Measurements from ENCODE around the gene PFDN2. TPM values are rescaled to one million over a fixed set of nuclear protein-coding genes. Genes with fewer than 3 reads are reported as not detected.

PFDN2 gene
- total and polyA plus RNA-seq, 2 donors (not counting 3 experiments of a cell fraction or from before 2014, with no cell fraction given) = 104 to 157 TPM

DNA sequence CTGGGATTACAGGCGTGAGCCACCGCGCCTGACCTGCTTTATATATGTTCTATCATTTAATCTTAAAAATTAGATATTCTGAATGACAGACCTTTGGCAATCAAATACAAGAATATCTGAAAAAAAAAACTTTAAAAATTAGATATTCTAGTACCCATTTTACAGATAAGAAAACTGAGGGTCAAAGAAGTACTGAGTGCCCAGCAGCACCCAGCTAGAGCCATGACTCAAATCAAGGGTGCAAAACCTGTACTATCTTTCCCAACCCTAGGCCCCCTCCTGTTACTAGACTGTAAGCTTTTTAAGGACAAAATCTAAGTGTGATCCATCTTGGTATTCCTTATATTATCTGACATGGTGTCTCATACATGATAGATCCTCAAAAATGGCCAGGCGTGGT lies 56.4 kb downstream of the PFDN2 start:
- TF ChIP-seq MYC (IDR thresholded peaks at IDR 0.05; ENCODE audit: low read depth, low read length) = no peak
- TF ChIP-seq CTCF (IDR thresholded peaks at IDR 0.05; ENCODE audit: extremely low read depth in 1 of 2, insufficient read depth in 1 of 2, low read depth in 1 of 2, low read length in 2 of 2) = no peak
- TF ChIP-seq POLR2AphosphoS5 (IDR thresholded peaks at IDR 0.05; ENCODE audit: insufficient read depth, low read depth, low read length) = no peak
- TF ChIP-seq EZH2 (IDR thresholded peaks at IDR 0.05; ENCODE audit: borderline replicate concordance, low read depth, low read length, severe bottlenecking) = no peak
- no peak for TF ChIP-seq FOS (IDR thresholded peaks at IDR 0.05; ENCODE audit: borderline replicate concordance, insufficient read depth, low read length)
- no peak for TF ChIP-seq JUN (IDR thresholded peaks at IDR 0.05; ENCODE audit: borderline replicate concordance, insufficient read depth, insufficient read length, low read depth)
- no peak for TF ChIP-seq POLR2A (IDR thresholded peaks at IDR 0.05; ENCODE audit: low read depth, low read length)
- TF ChIP-seq MAX (IDR thresholded peaks at IDR 0.05; ENCODE audit: insufficient read depth, insufficient read length) = no peak
- no peak for TF ChIP-seq GATA2 (IDR thresholded peaks at IDR 0.05; ENCODE audit: insufficient read depth, insufficient read length, low read depth, low read length)
- DNase-seq (ENCODE audit: low read depth, low spot score) (no peak), FAIRE-seq (no peak)
- H3K9ac ChIP-seq (replicated peaks; ENCODE audit: extremely low read depth, insufficient read depth, low read length) = no peak overlapping the region
- CTCF ChIA-PET = no interaction called here
- peaks cover 2% of the 10 kb centered on the region in 2 experiments for H3K27me3 ChIP-seq (ENCODE audit: control insufficient read depth in 2 of 2, insufficient read depth in 2 of 2, low read length in 2 of 2)
- no peaks in the 10 kb centered on the region for H3K79me2 ChIP-seq (ENCODE audit: control insufficient read depth, insufficient read depth, low read length)
- intact Hi-C loops (cut with micrococcal nuclease) (no loop called here), dilution Hi-C loops (cut with MboI; ENCODE audit: extremely low pct_ligation_motif_present, low sequenced_read_pairs) (no loop called here)
- H3K9me1 ChIP-seq (replicated peaks; ENCODE audit: control insufficient read depth, extremely low read depth, insufficient read depth, low read length) = no peaks in the 10 kb centered on the region
- no peak overlapping the region for H2AFZ ChIP-seq (ENCODE audit: low read depth, low read length)
- no peak overlapping the region for H3K4me2 ChIP-seq (ENCODE audit: insufficient read depth, low read length)
- H3K36me3 ChIP-seq (ENCODE audit: control insufficient read depth in 2 of 2, extremely low read depth in 1 of 2, insufficient read depth in 2 of 2, low read length in 2 of 2) = no peaks in the 10 kb centered on the region
- H3K4me1 ChIP-seq (ENCODE audit: control insufficient read depth, extremely low read depth, insufficient read depth, low read length) = no peaks in the 10 kb centered on the region
- no peak overlapping the region for H3K27ac ChIP-seq (ENCODE audit: insufficient read depth, low read depth, low read length)
- POLR2A ChIA-PET = no interaction called here
- H4K20me1 ChIP-seq (replicated peaks; ENCODE audit: control insufficient read depth, extremely low read depth, insufficient read depth, low read length) = no peaks in the 10 kb centered on the region
- no peaks in the 10 kb centered on the region for H3K9me3 ChIP-seq (replicated peaks; ENCODE audit: control insufficient read depth, insufficient read depth, low read length)
- no peak overlapping the region for H3K4me3 ChIP-seq (replicated peaks in 1 of 3; ENCODE audit: insufficient read depth in 1 of 3, low read depth in 1 of 3, low read length in 3 of 3)
- no TSS peak for BruUV-seq (replicated peaks)
